CD4-positive, alpha-beta T cell treated with Interleukin-17A for 4 hours (primary cell): ENCODE data around the gene SLC27A1.
"Not testable (repeated sequence)": the region's sequence is repeated elsewhere in the genome, so short reads cannot be mapped to it uniquely, and the experiment has no call there.

Source experiments
- DNase-seq: peaks from one replicate; pipeline ENCODE4 v3.0.0-alpha.2; 2020; ENCODE audit warnings: mixed read lengths

The SLC27A1 gene

DNA sequence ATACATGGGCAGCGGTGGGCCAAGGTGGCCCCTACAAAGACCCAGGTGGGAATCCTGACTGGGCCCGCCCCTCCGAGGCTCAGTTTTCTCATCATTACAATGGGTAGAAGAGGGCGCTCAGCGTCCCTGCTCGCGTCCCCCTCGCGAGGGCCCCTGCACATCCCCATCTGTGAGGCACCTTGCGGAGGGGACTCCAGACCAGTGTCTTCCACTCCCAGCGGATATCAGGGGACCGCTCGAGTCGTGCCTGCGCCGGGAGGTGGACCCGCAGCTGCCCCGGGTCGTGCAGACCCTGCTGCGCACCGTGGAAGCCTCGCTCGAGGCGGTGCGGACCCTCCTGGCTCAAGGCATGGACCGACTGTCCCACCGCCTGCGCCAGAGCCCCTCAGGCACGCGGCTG, 69.8 kb downstream of the SLC27A1 start:
- no peak for DNase-seq

DNA sequence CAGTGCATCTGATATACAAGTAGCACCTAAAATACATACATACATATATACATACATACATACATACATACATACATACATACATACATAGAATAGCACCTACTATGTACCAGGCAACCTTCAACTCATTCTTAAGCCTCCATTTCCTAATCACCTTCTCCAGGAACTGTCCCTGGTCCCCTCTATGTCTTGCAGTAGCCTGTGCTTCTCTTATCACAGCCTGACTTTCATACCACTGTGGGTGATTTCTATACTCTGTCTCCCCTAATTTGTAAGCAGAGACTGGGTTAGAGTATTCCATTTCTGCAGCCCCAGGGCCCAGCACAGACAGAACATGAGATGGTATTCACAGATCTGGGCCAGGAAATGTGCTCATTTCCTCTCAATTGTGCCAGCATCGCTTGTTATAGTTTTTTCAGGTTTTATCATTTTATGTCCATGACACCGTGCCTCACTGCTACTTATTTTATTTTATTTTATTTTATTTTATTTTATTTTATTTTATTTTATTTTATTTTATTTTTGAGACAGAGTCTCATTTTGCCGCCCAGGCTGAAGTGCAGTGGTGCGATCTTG, 70.9 kb downstream of the SLC27A1 start:
- DNase-seq, result no peak

GRCh38 chr19:17542042-17542441, 71.7 kb downstream of the SLC27A1 start:
- no peak for DNase-seq

GRCh38 chr19:17542793-17543582, 72.7 kb downstream of the SLC27A1 start:
- DNase-seq, result no peak

DNA sequence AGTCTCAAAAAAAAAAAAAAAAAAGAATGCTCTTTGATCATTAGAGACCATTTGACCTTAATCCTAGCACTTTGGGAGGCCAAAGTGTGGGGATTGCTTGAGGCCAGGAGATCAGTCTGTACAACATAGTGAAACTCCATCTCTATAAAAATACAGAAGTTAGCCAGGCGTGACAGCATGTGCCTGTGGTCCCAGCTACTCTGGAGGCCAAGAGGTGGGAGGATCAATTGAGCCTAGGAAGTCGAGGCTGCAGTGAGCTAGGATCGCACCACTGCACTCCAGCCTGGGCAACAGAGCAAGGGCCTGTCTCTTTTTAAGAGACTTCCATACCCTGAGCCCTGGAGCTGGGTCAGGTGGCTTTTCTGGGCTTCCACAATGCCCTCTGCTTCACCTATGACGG, 73.7 kb downstream of the SLC27A1 start:
- DNase-seq, result no peak

- no peak for DNase-seq
Observed at GRCh38 chr19:17544418-17544817, 74.1 kb downstream of the SLC27A1 start.

GRCh38 chr19:17548145-17548544, 77.8 kb downstream of the SLC27A1 start:
- no peak for DNase-seq

GRCh38 chr19:17549085-17549740, 78.9 kb downstream of the SLC27A1 start:
- no peak for DNase-seq

DNA sequence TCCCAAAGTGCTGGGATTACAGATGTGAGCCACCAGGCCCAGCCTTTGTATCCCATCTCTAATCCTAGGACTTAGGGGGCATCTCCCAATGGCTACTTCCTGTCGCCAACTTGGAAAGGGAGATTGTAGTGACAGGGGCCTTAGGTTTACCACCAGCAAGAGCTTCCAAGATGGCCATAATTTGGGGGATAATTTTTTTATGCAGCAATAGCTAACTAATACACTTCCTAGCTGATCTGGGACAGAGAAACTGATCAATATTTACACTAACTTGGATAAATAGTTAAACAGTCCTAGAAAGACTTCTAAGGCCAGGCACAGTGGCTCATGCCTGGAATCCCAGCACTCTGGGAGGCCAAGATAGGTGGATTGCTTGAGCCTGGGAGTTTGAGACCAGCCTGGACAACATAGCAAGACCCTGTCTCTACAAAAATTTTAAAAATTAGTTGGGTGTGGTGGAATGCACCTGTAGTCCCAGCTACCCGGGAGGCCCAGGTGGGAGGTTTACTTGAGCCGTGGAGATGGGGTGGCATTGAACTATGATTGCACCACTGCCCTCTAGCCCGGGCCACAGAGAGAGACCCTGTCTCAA, 79.8 kb downstream of the SLC27A1 start:
- DNase-seq, result no peak

DNA sequence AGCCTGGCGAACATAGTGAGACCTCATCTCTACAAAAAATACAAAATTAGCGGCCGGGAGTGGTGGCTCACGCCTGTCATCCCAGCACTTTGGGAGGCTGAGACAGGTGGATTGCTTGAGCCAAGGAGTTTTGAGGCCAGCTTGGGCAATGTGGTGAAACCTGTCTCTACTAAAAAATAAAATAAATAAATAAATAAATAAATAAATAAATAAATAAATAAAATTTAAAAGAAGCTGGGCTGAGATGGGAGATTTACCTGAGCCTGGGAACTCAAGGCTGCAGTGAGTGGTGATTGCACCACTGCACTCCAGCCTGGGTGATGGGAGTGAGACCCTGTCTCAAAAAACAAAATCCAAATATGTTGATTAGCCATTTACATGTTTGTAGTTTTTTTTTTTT, 82.4 kb downstream of the SLC27A1 start:
- not testable (repeated sequence) for DNase-seq

- DNase-seq, result no peak
Observed at GRCh38 chr19:17553256-17553655, 82.9 kb downstream of the SLC27A1 start.

DNA sequence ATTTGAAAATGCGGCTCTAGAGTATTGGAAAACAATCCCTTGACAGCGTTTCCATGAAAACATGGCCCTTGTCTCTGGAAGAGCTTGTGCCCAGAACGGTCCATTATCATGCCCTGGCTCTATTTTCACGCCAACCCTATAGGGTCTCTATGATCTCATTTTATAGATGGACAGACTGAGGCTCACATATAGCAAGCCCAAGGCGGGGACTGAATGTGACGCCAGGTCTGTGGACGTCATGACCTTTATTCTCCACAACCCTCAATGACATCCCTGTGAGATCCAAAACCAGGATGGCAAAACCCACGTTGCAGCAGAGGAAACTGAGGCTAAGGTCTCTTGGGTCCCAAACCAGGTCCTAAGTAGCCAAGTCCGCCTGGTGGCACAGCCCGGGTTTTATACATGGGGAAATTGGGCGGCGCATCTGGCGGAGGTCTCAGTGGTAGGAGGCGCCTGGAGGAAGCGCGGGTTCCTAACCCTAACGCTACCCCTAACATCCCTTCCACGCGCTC, 84.7 kb downstream of the SLC27A1 start:
- no peak for DNase-seq

GRCh38 chr19:17555480-17555928, 85.2 kb downstream of the SLC27A1 start, which contains the start of gene COLGALT1:
Gene COLGALT1, plus strand, starts transcription at chr19:17555649. Its CDS starts 65 bp downstream, at chr19:17555714.
- peak; percentile 100 for DNase-seq
